SK-N-SH (cell line): Measurements from ENCODE around the gene TRPV2.

Experiments used
- CTCF ChIP-seq: fragments of 200-600 bp; sonication (generic); IDR thresholded peaks from 2 replicates; pipeline ENCODE4 v1.6.1; 2017; ENCODE audit warnings: antibody characterized with exemption, mild to moderate bottlenecking, moderate library complexity
- EZH2phosphoT487 ChIP-seq: fragments of 200-600 bp; sonication (generic); IDR thresholded peaks from 2 replicates; pipeline ENCODE4 v1.6.1; 2017; ENCODE audit warnings: low read depth, mixed run types, mild to moderate bottlenecking, antibody characterized with exemption, moderate library complexity, borderline replicate concordance
- REST ChIP-seq: IDR thresholded peaks from 2 replicates; pipeline ENCODE4 v1.6.1; 2012; ENCODE audit warnings: mild to moderate bottlenecking, low read depth, low read length, moderate library complexity
- YY1 ChIP-seq: IDR thresholded peaks from 2 replicates; pipeline ENCODE4 v1.4.0; 2012; ENCODE audit warnings: low read depth, mild to moderate bottlenecking

- TF ChIP-seq CTCF (no peak), REST (no peak), YY1 (no peak), EZH2phosphoT487 (no peak)
These were observed 20.8 kb downstream of the TRPV2 start for GRCh38 chr17:16435925-16436886.
